Keratinocyte (primary cell): ENCODE data around the gene FAM241A.

Source experiments
- EZH2 ChIP-seq: IDR thresholded peaks from one replicate; pipeline ENCODE4 v1.6.1; 2012; ENCODE audit warnings: inconsistent platforms, mild to moderate bottlenecking, low read length, moderate library complexity
- TF ChIP-seq, protein P1 (sequence below), 3 experiments: IDR thresholded peaks in 1 of 3; conservative IDR thresholded peaks in 1 of 3; optimal IDR thresholded peaks in 1 of 3; 2 replicates in 2 of 3; 3 replicates in 1 of 3; pipeline versions ENCODE3 to v1.5.1; 2011; ENCODE audit warnings: low read length in 3 of 3, mild to moderate bottlenecking in 3 of 3, moderate library complexity in 2 of 3, control low read depth in 1 of 3, inconsistent platforms in 1 of 3; ENCODE audit not compliant: insufficient read depth in 2 of 3; ENCODE audit errors: extremely low read depth in 1 of 3

DNA sequence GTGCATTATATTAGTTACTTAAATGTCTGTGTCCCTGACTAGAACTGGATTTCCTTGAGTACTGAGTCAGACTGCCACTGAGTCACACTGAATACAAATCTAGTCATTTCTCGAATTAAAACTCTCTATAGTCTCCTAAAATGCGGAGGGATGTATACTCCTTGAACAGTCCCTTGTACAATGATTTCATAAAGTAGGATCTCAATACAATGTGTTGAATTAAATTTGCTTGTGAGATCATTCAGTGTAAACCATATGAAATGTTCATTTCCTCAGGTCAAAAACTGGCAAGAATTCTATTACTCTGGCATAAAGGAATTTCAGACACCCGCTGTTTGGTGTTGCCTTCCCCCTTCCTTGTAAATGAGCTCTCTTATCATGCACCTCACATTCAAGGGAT is 17.5 kb upstream of the FAM241A start:
- no peak for TF ChIP-seq EZH2
- TF ChIP-seq, protein P1, sequence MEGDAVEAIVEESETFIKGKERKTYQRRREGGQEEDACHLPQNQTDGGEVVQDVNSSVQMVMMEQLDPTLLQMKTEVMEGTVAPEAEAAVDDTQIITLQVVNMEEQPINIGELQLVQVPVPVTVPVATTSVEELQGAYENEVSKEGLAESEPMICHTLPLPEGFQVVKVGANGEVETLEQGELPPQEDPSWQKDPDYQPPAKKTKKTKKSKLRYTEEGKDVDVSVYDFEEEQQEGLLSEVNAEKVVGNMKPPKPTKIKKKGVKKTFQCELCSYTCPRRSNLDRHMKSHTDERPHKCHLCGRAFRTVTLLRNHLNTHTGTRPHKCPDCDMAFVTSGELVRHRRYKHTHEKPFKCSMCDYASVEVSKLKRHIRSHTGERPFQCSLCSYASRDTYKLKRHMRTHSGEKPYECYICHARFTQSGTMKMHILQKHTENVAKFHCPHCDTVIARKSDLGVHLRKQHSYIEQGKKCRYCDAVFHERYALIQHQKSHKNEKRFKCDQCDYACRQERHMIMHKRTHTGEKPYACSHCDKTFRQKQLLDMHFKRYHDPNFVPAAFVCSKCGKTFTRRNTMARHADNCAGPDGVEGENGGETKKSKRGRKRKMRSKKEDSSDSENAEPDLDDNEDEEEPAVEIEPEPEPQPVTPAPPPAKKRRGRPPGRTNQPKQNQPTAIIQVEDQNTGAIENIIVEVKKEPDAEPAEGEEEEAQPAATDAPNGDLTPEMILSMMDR (optimal IDR thresholded peaks at IDR 0.05 in 1 of 3, IDR thresholded peaks at IDR 0.05 in 1 of 3, conservative IDR thresholded peaks at IDR 0.05 in 1 of 3; ENCODE audit: extremely low read depth in 1 of 3, insufficient read depth in 2 of 3, low read length in 3 of 3) = no peak
